Type B pancreatic cell (in vitro differentiated cells): Measurements from ENCODE around the gene ZNF827. TPM values are rescaled to one million over a fixed set of nuclear protein-coding genes. Genes with fewer than 3 reads are reported as not detected.

Experiments
- DNase-seq: peaks from one replicate; pipeline ENCODE4 v3.0.0; 2021; ENCODE audit warnings: mixed read lengths; ENCODE audit not compliant: unreplicated experiment; ENCODE audit errors: extremely low spot score
- H3K27ac Mint-ChIP-seq: 2 replicates; pipeline ENCODE4 v1.8.0; 2021; ENCODE audit warnings: mild to moderate bottlenecking, mixed read lengths
- H3K27me3 Mint-ChIP-seq: 2 replicates; pipeline ENCODE4 v1.8.0; 2021; ENCODE audit warnings: mixed read lengths
- H3K36me3 Mint-ChIP-seq: 2 replicates; pipeline ENCODE4 v1.8.0; 2021; ENCODE audit warnings: mixed read lengths
- H3K4me1 Mint-ChIP-seq: one replicate; pipeline ENCODE4 v1.8.0; 2021; ENCODE audit warnings: mixed read lengths; ENCODE audit not compliant: unreplicated experiment
- H3K4me3 Mint-ChIP-seq: 2 replicates; pipeline ENCODE4 v1.8.0; 2021; ENCODE audit warnings: mild to moderate bottlenecking, mixed read lengths
- H3K9me3 Mint-ChIP-seq: 2 replicates; pipeline ENCODE4 v1.8.0; 2021; ENCODE audit warnings: mixed read lengths
- CTCF ChIP-seq: fragments of 200-600 bp; sonication (generic); conservative IDR thresholded peaks from 2 replicates; pipeline ENCODE4 v1.5.0; 2021; ENCODE audit warnings: antibody characterized with exemption, mild to moderate bottlenecking
- total RNA-seq: library from RNA; stranded (reverse); gene quantifications from 2 replicates; pipeline ENCODE4 v1.2.1, GENCODE V29; 2021; ENCODE audit warnings: low replicate concordance

ZNF827 gene
- total RNA-seq, 1 donor from 2014 or later = 39.9 TPM

- Mint-ChIP-seq H3K27ac (no peak overlapping the region), H3K4me1 (peaks cover 32% of the 10 kb centered on the region), H3K27me3 (no peaks in the 10 kb centered on the region), H3K4me3 (no peak overlapping the region), H3K36me3 (peaks cover 29% of the 10 kb centered on the region), H3K9me3 (no peaks in the 10 kb centered on the region)
- DNase-seq = no peak
- TF ChIP-seq CTCF = peak; percentile 33
Measured at GRCh38 chr4:145868637-145869409, 69.8 kb downstream of the ZNF827 start.

GRCh38 chr4:145867406-145867805, 71.2 kb downstream of the ZNF827 start:
- TF ChIP-seq CTCF = no peak
- H3K27ac Mint-ChIP-seq = no peak overlapping the region
- H3K27me3 Mint-ChIP-seq = no peaks in the 10 kb centered on the region
- H3K4me1 Mint-ChIP-seq = peaks cover 32% of the 10 kb centered on the region
- no peak for DNase-seq
- peaks cover 33% of the 10 kb centered on the region for H3K36me3 Mint-ChIP-seq
- no peaks in the 10 kb centered on the region for H3K9me3 Mint-ChIP-seq
- H3K4me3 Mint-ChIP-seq = no peak overlapping the region

GRCh38 chr4:145866991-145867390, 71.6 kb downstream of the ZNF827 start:
- TF ChIP-seq CTCF = no peak
- H3K36me3 Mint-ChIP-seq = peaks cover 29% of the 10 kb centered on the region
- H3K27ac Mint-ChIP-seq = no peak overlapping the region
- no peak overlapping the region for H3K4me3 Mint-ChIP-seq
- H3K4me1 Mint-ChIP-seq = peaks cover 32% of the 10 kb centered on the region
- no peaks in the 10 kb centered on the region for H3K9me3 Mint-ChIP-seq
- no peaks in the 10 kb centered on the region for H3K27me3 Mint-ChIP-seq
- DNase-seq = no peak

GRCh38 chr4:145865274-145865941, 73.2 kb downstream of the ZNF827 start:
- H3K4me3 Mint-ChIP-seq = no peak overlapping the region
- no peak overlapping the region for H3K27ac Mint-ChIP-seq
- H3K9me3 Mint-ChIP-seq = no peaks in the 10 kb centered on the region
- H3K36me3 Mint-ChIP-seq = peaks cover 27% of the 10 kb centered on the region
- no peaks in the 10 kb centered on the region for H3K27me3 Mint-ChIP-seq
- no peak for TF ChIP-seq CTCF
- peaks cover 37% of the 10 kb centered on the region for H3K4me1 Mint-ChIP-seq
- no peak for DNase-seq

GRCh38 chr4:145863191-145863590, 75.4 kb downstream of the ZNF827 start:
- Mint-ChIP-seq H3K27ac (no peak overlapping the region), H3K36me3 (peaks cover 36% of the 10 kb centered on the region), H3K9me3 (no peaks in the 10 kb centered on the region), H3K4me3 (no peak overlapping the region), H3K27me3 (no peaks in the 10 kb centered on the region), H3K4me1 (peaks cover 40% of the 10 kb centered on the region)
- TF ChIP-seq CTCF = no peak
- no peak for DNase-seq
